MCF 10A (cell line): Measurements from ENCODE around the gene BAIAP2L1. TPM values are rescaled to one million over a fixed set of nuclear protein-coding genes. Genes with fewer than 3 reads are reported as not detected.
"Not testable (repeated sequence)": the region's sequence is repeated elsewhere in the genome, so short reads cannot be mapped to it uniquely, and the experiment has no call there.

Experiments used
- Bru-seq: library from RNA; stranded (reverse); fragments of 400-500 nt; gene quantifications from one replicate; lab custom pipeline; 2021; lab: Mats Ljungman, UMichigan
- BruChase-seq, 2 experiments: library from RNA; stranded (reverse); fragments of 400-500 nt; gene quantifications; one replicate each; lab custom pipeline; 2021; lab: Mats Ljungman, UMichigan
- BruUV-seq: library from RNA; stranded (reverse); fragments of 400-500 nt; replicated peaks from 2 replicates; lab custom pipeline; 2021; lab: Mats Ljungman, UMichigan
- CTCF ChIA-PET: fragments of 300-600 bp; sonication (Branson Sonifier 250); formaldehyde crosslinking; extraction: SDS; loops from one replicate; lab custom pipeline; 2021; ENCODE audit warnings: antibody characterized with exemption, inconsistent platforms; lab: Yijun Ruan, JAX
- POLR2A ChIA-PET: fragments of 300-600, 350-650 bp; sonication (Branson Sonifier 250); formaldehyde crosslinking; extraction: SDS; loops from one replicate; lab custom pipeline; 2020; ENCODE audit warnings: antibody characterized with exemption, inconsistent platforms; lab: Yijun Ruan, JAX
- DNase-seq: peaks from one replicate; pipeline ENCODE4 v3.0.0-alpha.2; 2018; ENCODE audit not compliant: unreplicated experiment
- H3K27ac Mint-ChIP-seq: one replicate; pipeline ENCODE4 v1.8.0; 2022; ENCODE audit warnings: mild to moderate bottlenecking, low read depth, mixed read lengths; ENCODE audit not compliant: unreplicated experiment
- H3K27me3 Mint-ChIP-seq: one replicate; pipeline ENCODE4 v1.8.0; 2022; ENCODE audit warnings: mixed read lengths; ENCODE audit not compliant: insufficient read depth, unreplicated experiment
- H3K36me3 Mint-ChIP-seq: one replicate; pipeline ENCODE4 v1.8.0; 2022; ENCODE audit warnings: mild to moderate bottlenecking, moderate library complexity, mixed read lengths; ENCODE audit not compliant: insufficient read depth, unreplicated experiment
- H3K4me1 Mint-ChIP-seq: one replicate; pipeline ENCODE4 v1.8.0; 2022; ENCODE audit warnings: mixed read lengths; ENCODE audit not compliant: insufficient read depth, unreplicated experiment
- H3K4me3 Mint-ChIP-seq: one replicate; pipeline ENCODE4 v1.8.0; 2022; ENCODE audit warnings: mild to moderate bottlenecking, moderate library complexity, mixed read lengths; ENCODE audit not compliant: unreplicated experiment
- H3K9me3 Mint-ChIP-seq: one replicate; pipeline ENCODE4 v1.8.0; 2022; ENCODE audit warnings: mixed read lengths; ENCODE audit not compliant: unreplicated experiment
- CTCF ChIP-seq: fragments of 200-600 bp; IDR thresholded peaks from one replicate; pipeline ENCODE4 v1.8.0; 2022; ENCODE audit warnings: antibody characterized with exemption, mild to moderate bottlenecking; ENCODE audit not compliant: unreplicated experiment
- intact Hi-C: fragments of 100-400 bp; cut with micrococcal nuclease; formaldehyde crosslinking; loops from 2 replicates; pipeline ENCODE4 v1.14.1; 2022
- long read RNA-seq: library from polyadenylated mRNA; stranded (forward); transcript quantifications from one replicate; pipeline ENCODE4 v2.0.0, GENCODE V29; 2022
- total RNA-seq: library from RNA; stranded (reverse); gene quantifications from 2 replicates; pipeline ENCODE4 v1.2.3, GENCODE V29; 2022

The BAIAP2L1 gene
- 60.2 and 60.7 TPM in 2 replicates for total RNA-seq
- percentile 72 among the genes with signal in this experiment for Bru-seq, nascent RNA
- percentile 74 among the genes with signal in this experiment for BruChase-seq, experiment 1, labeled RNA remaining after a 6-hour chase
- percentile 69 among the genes with signal in this experiment for BruChase-seq, experiment 2, labeled RNA remaining after a 2-hour chase
- long read RNA-seq, transcript BAIAP2L1-201 (14 exons, 3,622 nt) = major isoform, 84 of 139 reads
- long read RNA-seq, partial matches to known transcripts = 33 of 139 reads
- long read RNA-seq, other reads (novel, unspliced or antisense) = 22 of 139 reads

- Mint-ChIP-seq H3K27ac (peak within 1 kb of the TSS; percentile 94), H3K9me3 (no peaks in the 10 kb centered on the region), H3K4me1 (peaks cover 17% of the 10 kb centered on the region), H3K4me3 (peak within 1 kb of the TSS; percentile 85), H3K27me3 (no peaks in the 10 kb centered on the region), H3K36me3 (peaks cover 5% of the 10 kb centered on the region)
- TF ChIP-seq CTCF = no peak
- DNase-seq = peak; percentile 91
- CTCF ChIA-PET = interaction anchor here (0.5 to 2.8 kb wide), 23 partner anchors 8 to 442 kb away, joined by 3 to 33 read pairs (median 4); no protein-coding TSS in a partner anchor
- no TSS peak for BruUV-seq
- POLR2A ChIA-PET = interaction anchor here (0.6 to 3.8 kb wide), 20 partner anchors 9 to 478 kb away, joined by 3 to 60 read pairs (median 5); partner anchors contain the start of gene TRRAP
- intact Hi-C loops = loop anchor here (1.0 kb wide), 2 partner anchors 106 to 116 kb away; no protein-coding TSS in a partner anchor
These were observed at the start of gene BAIAP2L1 for GRCh38 chr7:98400542-98401340. Gene BAIAP2L1 (minus strand): TSS chr7:98401090. CDS start chr7:98400852, 238 bp downstream.

- Mint-ChIP-seq H3K27ac (no peak overlapping the region), H3K4me1 (no peaks in the 10 kb centered on the region), H3K9me3 (peaks cover 7% of the 10 kb centered on the region), H3K4me3 (no peak overlapping the region), H3K36me3 (no peaks in the 10 kb centered on the region), H3K27me3 (peaks cover 10% of the 10 kb centered on the region)
- ChIA-PET POLR2A (no interaction called here), CTCF (interaction anchor here (0.8 to 2.3 kb wide), 3 partner anchors 297 to 392 kb away, joined by 4 to 8 read pairs (median 5); no protein-coding TSS in a partner anchor)
- no peak for DNase-seq
- no peak for TF ChIP-seq CTCF
- intact Hi-C loops = no loop called here
- no TSS peak for BruUV-seq
These were observed 47.9 kb upstream of the BAIAP2L1 start for GRCh38 chr7:98448766-98449165.

GRCh38 chr7:98440992-98441391 is 40.1 kb upstream of the BAIAP2L1 start:
- CTCF ChIA-PET = interaction anchor here (0.9 to 2.7 kb wide), 6 partner anchors 14 to 401 kb away, joined by 3 to 10 read pairs (median 5); no protein-coding TSS in a partner anchor
- not testable (repeated sequence) for H3K4me3 Mint-ChIP-seq, H3K4me1 Mint-ChIP-seq

GRCh38 chr7:98439484-98439883 is 38.6 kb upstream of the BAIAP2L1 start:
- peaks cover 9% of the 10 kb centered on the region for H3K9me3 Mint-ChIP-seq
- no peaks in the 10 kb centered on the region for H3K4me1 Mint-ChIP-seq
- no peaks in the 10 kb centered on the region for H3K36me3 Mint-ChIP-seq
- no peak overlapping the region for H3K27ac Mint-ChIP-seq
- no peak overlapping the region for H3K4me3 Mint-ChIP-seq
- no TSS peak for BruUV-seq
- no peak for DNase-seq
- ChIA-PET POLR2A (no interaction called here), CTCF (interaction anchor here (10.6 kb wide), 1 partner anchor 305 kb away, joined by 83 read pairs; no protein-coding TSS in a partner anchor)
- intact Hi-C loops = no loop called here
- H3K27me3 Mint-ChIP-seq = peaks cover 18% of the 10 kb centered on the region
- TF ChIP-seq CTCF = no peak

More at GRCh38 chr7:98440992-98441391, 40.1 kb upstream of the BAIAP2L1 start:
- H3K9me3 Mint-ChIP-seq, BruUV-seq, POLR2A ChIA-PET, DNase-seq, H3K36me3 Mint-ChIP-seq, H3K27ac Mint-ChIP-seq, intact Hi-C loops: not testable (repeated sequence)
- peaks cover 18% of the 10 kb centered on the region for H3K27me3 Mint-ChIP-seq
